Sigmoid colon (tissue), 7 donors: ENCODE results near the gene CD93. TPM values are rescaled to one million over a fixed set of nuclear protein-coding genes. Genes with fewer than 3 reads are reported as not detected.

Experiments
- DNase-seq: peaks from one replicate; pipeline ENCODE4 v3.0.0-alpha.2; 2019
- H3K27ac ChIP-seq, 4 donors: fragments of 200-600 bp; sonication (generic); one replicate each; pipeline ENCODE4 v1.5.1; 2016 to 2019; ENCODE audit warnings: mild to moderate bottlenecking in 1 of 4
- H3K27me3 ChIP-seq, 3 donors: fragments of 200-600 bp; sonication (generic); one replicate each; pipeline ENCODE4 v1.5.1; 2019; ENCODE audit warnings: mild to moderate bottlenecking in 1 of 3
- H3K36me3 ChIP-seq, 4 donors: fragments of 200-600 bp; sonication (generic); one replicate each; pipeline ENCODE4 v1.5.1; 2016 to 2019
- H3K4me1 ChIP-seq, 4 donors: fragments of 200-600 bp; sonication (generic); one replicate each; pipeline ENCODE4 v1.5.1; 2017 to 2019
- H3K4me3 ChIP-seq, 4 donors: fragments of 200-600 bp; sonication (generic); one replicate each; pipeline ENCODE4 v1.5.1; 2017 to 2019; ENCODE audit warnings: mild to moderate bottlenecking in 2 of 4, moderate library complexity in 1 of 4
- H3K9me3 ChIP-seq, 4 donors: fragments of 200-600 bp in 3 of 4; sonication (generic) in 3 of 4; one replicate each; pipeline versions ENCODE4 v1.5.1 to v1.6.1; 2013 to 2019
- CTCF ChIP-seq, 4 experiments: fragments of 450-650 bp in 3 of 4; fragments of 200-600 bp in 1 of 4; IDR thresholded peaks; one replicate each; pipeline ENCODE4 v1.5.1; 2016 to 2019; ENCODE audit warnings: antibody characterized with exemption in 4 of 4, mild to moderate bottlenecking in 3 of 4, moderate library complexity in 2 of 4
- EP300 ChIP-seq, 4 donors: sonication (generic); formaldehyde crosslinking; IDR thresholded peaks; one replicate each; pipeline ENCODE4 v1.6.1; 2017; ENCODE audit warnings: antibody characterized with exemption in 4 of 4
- POLR2A ChIP-seq, 2 donors: fragments of 450-650 bp; IDR thresholded peaks; one replicate each; pipeline ENCODE4 v1.6.1; 2016; ENCODE audit warnings: antibody characterized with exemption in 2 of 2, mild to moderate bottlenecking in 2 of 2, moderate library complexity in 2 of 2
- POLR2AphosphoS5 ChIP-seq, 4 donors: sonication (generic); formaldehyde crosslinking; IDR thresholded peaks; one replicate each; pipeline ENCODE4 v1.6.1; 2017; ENCODE audit warnings: antibody characterized with exemption in 4 of 4
- WGBS, 2 donors: extraction: QIAGEN DNeasy Blood & Tissue Kit; methylation state at CpG; one replicate each; pipeline ENCODE4 v1.1.7; 2013; 5-methylcytosine and 5-hydroxymethylcytosine counted together
- intact Hi-C: fragments of 100-400 bp; cut with DNase I; formaldehyde crosslinking; loops from one replicate; pipeline ENCODE4 v1.15.1; 2023
- polyA plus RNA-seq, 3 donors: library from polyadenylated mRNA; stranded (reverse); fragments of 200-250 nt; gene quantifications; one replicate each; pipeline ENCODE4 v1.2.3, GENCODE V29; 2013
- total RNA-seq, 4 donors: library from RNA; depleted of rRNA; stranded (reverse); fragments of >200 nt; gene quantifications; one replicate each; pipeline ENCODE4 v1.1.0, GENCODE V29; 2016
- donor health status: healthy with polysubstance abuse.
- donor health status: Bipolar disorder and iron deficiency.
- donor health status: healthy.

CD93 gene
- total and polyA plus RNA-seq, 7 donors, result 1.8 to 27.2 (median 14.5) TPM

DNA sequence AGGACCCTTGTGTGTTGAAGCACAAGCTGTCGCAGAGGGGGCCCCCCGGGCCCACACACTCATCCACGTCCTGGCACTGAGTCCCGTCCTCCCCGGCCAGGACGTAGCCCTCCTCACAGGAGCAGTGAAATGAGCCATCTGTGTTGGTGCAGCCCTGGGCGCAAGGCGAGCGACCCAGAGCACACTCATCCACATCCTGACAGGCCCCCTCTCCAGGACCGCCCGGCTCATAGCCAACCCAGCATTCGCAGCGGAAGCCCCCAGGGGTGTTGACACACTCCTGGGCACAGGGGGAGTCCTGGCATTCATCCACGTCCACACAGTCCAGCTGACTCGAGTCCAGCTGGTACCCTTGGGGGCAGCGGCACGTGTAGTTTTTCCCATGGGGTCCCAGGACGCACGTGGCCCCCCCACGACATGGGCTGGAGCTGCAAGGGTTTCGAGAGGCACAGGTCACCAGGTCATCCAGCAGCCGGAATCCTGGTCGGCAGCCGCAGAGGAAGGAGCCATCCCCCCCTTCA is 1.2 kb downstream of the CD93 start:
- WGBS, 2 donors, result 79% methylated on average over 24 of the region's 24 CpGs
- H3K4me3 ChIP-seq, result peak overlapping the region in 3 of 4 donors; percentile 21 to 38 (median 33)
- no peak for DNase-seq

GRCh38 chr20:23084282-23084844 is 1.8 kb downstream of the CD93 start:
- peaks cover 0 to 8% (median 2%) of the 10 kb centered on the region in 4 donors for H3K4me1 ChIP-seq
- no peak for DNase-seq
- intact Hi-C loops, result no loop called here
- no peaks in the 10 kb centered on the region for H3K36me3 ChIP-seq
- H3K9me3 ChIP-seq, result no peaks in the 10 kb centered on the region
- H3K27me3 ChIP-seq, result peaks cover 0 to 5% (median 0%) of the 10 kb centered on the region in 3 donors
- no peak for TF ChIP-seq EP300 (IDR thresholded peaks at IDR 0.05)
- no peak for TF ChIP-seq CTCF (IDR thresholded peaks at IDR 0.05)
- TF ChIP-seq POLR2A (IDR thresholded peaks at IDR 0.05), result no peak
- no peak for TF ChIP-seq POLR2AphosphoS5 (IDR thresholded peaks at IDR 0.05)
- H3K4me3 ChIP-seq, result peak overlapping the region in 3 of 4 donors; percentile 21 to 38 (median 33)
- H3K27ac ChIP-seq, result peak overlapping the region; percentile 62 to 84 (median 74)
- WGBS, 2 donors, result 86 to 88% methylated on average over 17 of the region's 17 CpGs

More for the DNA sequence above, 1.2 kb downstream of the CD93 start:
- H3K9me3 ChIP-seq, result no peaks in the 10 kb centered on the region
- H3K27ac ChIP-seq, result peak overlapping the region; percentile 62 to 84 (median 74)
- TF ChIP-seq POLR2AphosphoS5 (IDR thresholded peaks at IDR 0.05) (peak in 1 of 4 donors; percentile 11), POLR2A (IDR thresholded peaks at IDR 0.05) (no peak)
- H3K4me1 ChIP-seq, result peaks cover 0 to 8% (median 2%) of the 10 kb centered on the region in 4 donors
- peaks cover 0 to 5% (median 0%) of the 10 kb centered on the region in 3 donors for H3K27me3 ChIP-seq
- no peaks in the 10 kb centered on the region for H3K36me3 ChIP-seq
- intact Hi-C loops, result no loop called here

GRCh38 chr20:23083553-23084220 is 2.4 kb downstream of the CD93 start:
- Histone ChIP-seq H3K36me3 (no peaks in the 10 kb centered on the region), H3K9me3 (no peaks in the 10 kb centered on the region), H3K4me1 (peaks cover 0 to 8% (median 2%) of the 10 kb centered on the region in 4 donors), H3K27me3 (peaks cover 0 to 5% (median 0%) of the 10 kb centered on the region in 3 donors), H3K27ac (peak overlapping the region; percentile 62 to 84 (median 74)), H3K4me3 (peak overlapping the region in 3 of 4 donors; percentile 21 to 38 (median 33))
- DNase-seq, result no peak
- WGBS, 2 donors, result 84 to 86% methylated on average over 15 of the region's 15 CpGs
- TF ChIP-seq POLR2AphosphoS5 (IDR thresholded peaks at IDR 0.05) (no peak), POLR2A (IDR thresholded peaks at IDR 0.05) (no peak), CTCF (IDR thresholded peaks at IDR 0.05) (no peak), EP300 (IDR thresholded peaks at IDR 0.05) (no peak)
- intact Hi-C loops, result no loop called here

- TF ChIP-seq POLR2AphosphoS5 (IDR thresholded peaks at IDR 0.05) (peak in 2 of 4 donors; percentile 29 to 57), EP300 (IDR thresholded peaks at IDR 0.05) (no peak)
- peaks cover 0 to 5% (median 0%) of the 10 kb centered on the region in 3 donors for H3K27me3 ChIP-seq
- peak overlapping the region in 3 of 4 donors; percentile 21 to 38 (median 33) for H3K4me3 ChIP-seq
- WGBS, 2 donors, result 57 to 71% methylated on average over 9 of the region's 9 CpGs
- H3K9me3 ChIP-seq, result no peaks in the 10 kb centered on the region
- DNase-seq, result no peak
- intact Hi-C loops, result no loop called here
- no peaks in the 10 kb centered on the region for H3K36me3 ChIP-seq
- peaks cover 0 to 8% (median 2%) of the 10 kb centered on the region in 4 donors for H3K4me1 ChIP-seq
- peak overlapping the region; percentile 62 to 84 (median 74) for H3K27ac ChIP-seq
Observed at GRCh38 chr20:23082846-23083552, 3.1 kb downstream of the CD93 start.

DNA sequence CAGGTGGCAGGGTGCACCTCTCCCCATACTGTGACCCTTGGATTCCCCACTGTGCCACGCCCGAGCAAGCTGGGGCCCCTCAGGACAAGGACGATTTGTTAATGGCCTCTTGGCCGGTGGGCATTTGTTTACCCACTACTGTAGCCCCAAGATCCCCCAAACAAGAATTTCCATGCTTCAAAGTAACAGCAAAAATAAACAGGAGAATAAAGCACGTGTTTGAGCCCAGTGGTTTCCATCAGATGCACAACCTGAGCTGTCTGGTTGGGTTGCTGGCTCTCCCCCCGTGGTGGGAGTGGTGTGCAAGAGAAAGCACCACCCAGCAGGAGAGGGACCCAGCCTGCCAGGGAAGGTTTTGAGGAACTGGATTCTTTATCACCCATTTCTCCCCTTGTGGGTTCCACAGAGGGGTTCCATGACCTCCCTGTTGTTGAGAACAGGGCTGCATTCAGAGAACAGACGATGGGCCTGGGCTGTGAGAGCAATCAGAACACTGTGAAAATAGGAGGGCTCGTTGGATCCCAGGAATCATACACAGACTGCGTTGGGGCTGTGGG is 4.8 kb downstream of the CD93 start:
- WGBS, 2 donors, result 41 to 71% methylated on average over 9 of the region's 9 CpGs
- DNase-seq, result no peak
- Histone ChIP-seq H3K27me3 (peaks cover 0 to 5% (median 0%) of the 10 kb centered on the region in 3 donors), H3K9me3 (no peaks in the 10 kb centered on the region), H3K36me3 (no peaks in the 10 kb centered on the region), H3K27ac (peak overlapping the region in 1 of 4 donors; percentile 18), H3K4me1 (peaks cover 0 to 4% (median 0%) of the 10 kb centered on the region in 4 donors), H3K4me3 (no peak overlapping the region)
- no peak for TF ChIP-seq POLR2A (IDR thresholded peaks at IDR 0.05)
- TF ChIP-seq EP300 (IDR thresholded peaks at IDR 0.05), result no peak
- TF ChIP-seq CTCF (IDR thresholded peaks at IDR 0.05), result no peak
- TF ChIP-seq POLR2AphosphoS5 (IDR thresholded peaks at IDR 0.05), result no peak
- intact Hi-C loops, result no loop called here
